ENCODE data around the gene REXO1.

DNA sequence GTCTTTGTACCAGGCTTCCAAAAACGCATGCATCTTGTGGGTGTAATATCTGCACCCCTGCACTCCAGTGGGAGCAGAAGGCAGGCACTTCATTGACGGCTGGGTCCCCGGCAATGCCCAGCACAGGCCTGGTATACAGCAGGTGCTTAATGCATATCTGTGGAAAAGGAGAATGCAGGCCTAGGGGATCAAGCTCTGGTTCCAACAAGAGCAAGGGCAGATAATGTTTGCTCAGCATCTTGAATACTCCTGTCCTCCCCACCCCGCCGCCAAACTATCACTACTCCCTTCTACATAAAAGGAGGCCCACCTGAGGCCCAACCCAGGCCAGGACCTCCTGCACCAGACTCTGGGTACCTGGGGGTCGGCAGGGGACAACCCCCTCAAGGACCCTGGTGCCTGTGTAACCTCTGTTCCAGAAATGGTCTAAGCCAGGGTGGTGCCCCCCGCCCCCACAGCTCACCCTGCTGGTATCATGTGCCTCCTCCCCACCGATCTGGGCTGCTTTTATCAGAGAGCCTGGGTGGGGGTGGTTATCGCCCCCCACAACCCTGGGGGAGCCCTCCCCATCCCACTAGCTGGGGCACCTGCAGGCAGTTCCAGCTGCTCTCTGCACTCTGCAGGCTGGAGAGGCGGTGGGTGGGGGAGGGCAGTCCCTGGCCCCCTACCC lies 10.3 kb upstream of the REXO1 start:
- TF ChIP-seq, protein P1, sequence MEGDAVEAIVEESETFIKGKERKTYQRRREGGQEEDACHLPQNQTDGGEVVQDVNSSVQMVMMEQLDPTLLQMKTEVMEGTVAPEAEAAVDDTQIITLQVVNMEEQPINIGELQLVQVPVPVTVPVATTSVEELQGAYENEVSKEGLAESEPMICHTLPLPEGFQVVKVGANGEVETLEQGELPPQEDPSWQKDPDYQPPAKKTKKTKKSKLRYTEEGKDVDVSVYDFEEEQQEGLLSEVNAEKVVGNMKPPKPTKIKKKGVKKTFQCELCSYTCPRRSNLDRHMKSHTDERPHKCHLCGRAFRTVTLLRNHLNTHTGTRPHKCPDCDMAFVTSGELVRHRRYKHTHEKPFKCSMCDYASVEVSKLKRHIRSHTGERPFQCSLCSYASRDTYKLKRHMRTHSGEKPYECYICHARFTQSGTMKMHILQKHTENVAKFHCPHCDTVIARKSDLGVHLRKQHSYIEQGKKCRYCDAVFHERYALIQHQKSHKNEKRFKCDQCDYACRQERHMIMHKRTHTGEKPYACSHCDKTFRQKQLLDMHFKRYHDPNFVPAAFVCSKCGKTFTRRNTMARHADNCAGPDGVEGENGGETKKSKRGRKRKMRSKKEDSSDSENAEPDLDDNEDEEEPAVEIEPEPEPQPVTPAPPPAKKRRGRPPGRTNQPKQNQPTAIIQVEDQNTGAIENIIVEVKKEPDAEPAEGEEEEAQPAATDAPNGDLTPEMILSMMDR (conservative IDR thresholded peaks at IDR 0.05), result no peak
- no peak for TF ChIP-seq EZH2 (IDR thresholded peaks at IDR 0.05; ENCODE audit: low read depth)

Data from PC-9 (cell line).